HTERT RPE-1 (cell line): Measurements from ENCODE around the gene IGSF8.

ENCODE experiments used
- in situ Hi-C: fragments of 300-500 bp; cut with MboI; formaldehyde crosslinking; loops from 4 replicates; pipeline ENCODE4 v1.14.3; 2020; ENCODE audit warnings: low sequenced_read_pairs

IGSF8 gene

GRCh38 chr1:160046494-160047110, 51.8 kb downstream of the IGSF8 start:
- in situ Hi-C loops, result no loop called here

- in situ Hi-C loops, result no loop called here
Measured at GRCh38 chr1:160045653-160046052, 52.8 kb downstream of the IGSF8 start.

- in situ Hi-C loops, result no loop called here
Measured at GRCh38 chr1:160043543-160043942, 54.9 kb downstream of the IGSF8 start.
